Endothelial cell of umbilical vein (primary cell): ENCODE results near the gene GPR157. TPM values are rescaled to one million over a fixed set of nuclear protein-coding genes. Genes with fewer than 3 reads are reported as not detected.

ENCODE experiments used
- BruUV-seq: library from RNA; stranded (reverse); fragments of 400-500 nt; replicated peaks from 2 replicates; lab custom pipeline; 2021; lab: Mats Ljungman, UMichigan
- CTCF ChIA-PET: fragments of 300-600, 350-600 bp; sonication (Branson Sonifier 250); formaldehyde crosslinking; loops from one replicate; lab custom pipeline; 2021; ENCODE audit warnings: antibody characterized with exemption, inconsistent platforms; lab: Charles Lee
- POLR2A ChIA-PET: fragments of 300-600, 350-600 bp; sonication (Branson Sonifier 250); formaldehyde crosslinking; loops from one replicate; lab custom pipeline; 2021; ENCODE audit warnings: antibody characterized with exemption, inconsistent platforms; lab: Charles Lee
- DNase-seq: peaks from one replicate; pipeline ENCODE4 v3.0.0-alpha.2; 2011; ENCODE audit warnings: low read depth, low spot score
- FAIRE-seq: peaks from 2 replicates; lab custom pipeline; 2011; peaks lifted over from hg19 to GRCh38; lab: Jason Lieb, UNC
- H2AFZ ChIP-seq: 2 replicates; pipeline ENCODE4 v1.6.0; 2012; ENCODE audit warnings: low read depth, low read length, control low read depth, inconsistent platforms
- H3K27ac ChIP-seq: 2 replicates; pipeline ENCODE4 v1.5.1; 2011; ENCODE audit warnings: low read depth, mild to moderate bottlenecking, control low read depth, low read length, moderate library complexity; ENCODE audit not compliant: insufficient read depth
- H3K27me3 ChIP-seq, 2 experiments: 2 replicates each; pipeline versions ENCODE4 v1.6.0 to v1.6.1; 2011; ENCODE audit warnings: low read length in 2 of 2, mixed read lengths in 1 of 2; ENCODE audit not compliant: control insufficient read depth in 2 of 2, insufficient read depth in 2 of 2
- H3K36me3 ChIP-seq, 2 experiments: 2 replicates in 1 of 2; 3 replicates in 1 of 2; pipeline ENCODE4 v1.5.1; 2011; ENCODE audit warnings: low read length in 2 of 2, mild to moderate bottlenecking in 1 of 2, moderate library complexity in 1 of 2; ENCODE audit not compliant: control insufficient read depth in 2 of 2, insufficient read depth in 2 of 2; ENCODE audit errors: extremely low read depth in 1 of 2
- H3K4me1 ChIP-seq: 3 replicates; pipeline ENCODE4 v1.5.1; 2011; ENCODE audit warnings: mild to moderate bottlenecking, low read length; ENCODE audit not compliant: control insufficient read depth, insufficient read depth; ENCODE audit errors: extremely low read depth
- H3K4me2 ChIP-seq: 2 replicates; pipeline ENCODE4 v1.6.1; 2011; ENCODE audit warnings: low read length, control low read depth, mixed read lengths; ENCODE audit not compliant: insufficient read depth
- H3K4me3 ChIP-seq, 3 experiments: fragments of 200-600 bp in 1 of 3; sonication (generic), shearing (Covaris generic) in 1 of 3; replicated peaks in 1 of 3; 2 replicates each; pipeline ENCODE4 v1.5.1; 2011 to 2016; ENCODE audit warnings: control low read depth in 3 of 3, low read length in 3 of 3, mild to moderate bottlenecking in 2 of 3, inconsistent platforms in 1 of 3, low read depth in 1 of 3, moderate library complexity in 1 of 3; ENCODE audit not compliant: insufficient read depth in 1 of 3
- H3K79me2 ChIP-seq: 2 replicates; pipeline ENCODE4 v1.6.0; 2012; ENCODE audit warnings: low read length, inconsistent platforms; ENCODE audit not compliant: control insufficient read depth, insufficient read depth
- H3K9ac ChIP-seq: replicated peaks from 2 replicates; pipeline ENCODE3; 2011; ENCODE audit warnings: low read length, control low read depth; ENCODE audit not compliant: insufficient read depth; ENCODE audit errors: extremely low read depth
- H3K9me1 ChIP-seq: replicated peaks from 3 replicates; pipeline ENCODE4 v1.6.0; 2011; ENCODE audit warnings: mild to moderate bottlenecking, low read length; ENCODE audit not compliant: control insufficient read depth, insufficient read depth; ENCODE audit errors: extremely low read depth
- H3K9me3 ChIP-seq: replicated peaks from 2 replicates; pipeline ENCODE4 v1.5.1; 2012; ENCODE audit warnings: low read length, inconsistent platforms; ENCODE audit not compliant: control insufficient read depth, insufficient read depth
- H4K20me1 ChIP-seq: replicated peaks from 2 replicates; pipeline ENCODE3; 2011; ENCODE audit warnings: mild to moderate bottlenecking, low read length; ENCODE audit not compliant: control insufficient read depth, insufficient read depth; ENCODE audit errors: extremely low read depth
- EZH2 ChIP-seq: IDR thresholded peaks from 2 replicates; pipeline ENCODE4 v1.6.1; 2012; ENCODE audit warnings: borderline replicate concordance, low read depth, mild to moderate bottlenecking, moderate library complexity, low read length, inconsistent platforms; ENCODE audit not compliant: severe bottlenecking
- FOS ChIP-seq: IDR thresholded peaks from 2 replicates; pipeline ENCODE4 v1.6.1; 2011; ENCODE audit warnings: mild to moderate bottlenecking, low read length, moderate library complexity, borderline replicate concordance; ENCODE audit not compliant: insufficient read depth
- GATA2 ChIP-seq: IDR thresholded peaks from 2 replicates; pipeline ENCODE4 v1.7.0; 2011; ENCODE audit warnings: low read depth, mild to moderate bottlenecking, moderate library complexity, mixed read lengths, low read length; ENCODE audit not compliant: insufficient read length, insufficient read depth
- dilution Hi-C: fragments of 300-500 bp; cut with MboI; formaldehyde crosslinking; loops from one replicate; pipeline ENCODE4 v1.15.0; 2019; ENCODE audit warnings: low sequenced_read_pairs; ENCODE audit not compliant: extremely low pct_ligation_motif_present
- intact Hi-C: fragments of 100-400 bp; cut with micrococcal nuclease; formaldehyde crosslinking; loops from one replicate; pipeline ENCODE4 v1.10.0; 2022
- polyA plus RNA-seq, 4 experiments: library from polyadenylated mRNA; depleted of rRNA in 3 of 4; stranded (reverse) in 3 of 4; unstranded in 1 of 4; fragments of >200 nt; gene quantifications; 2 replicates each; pipeline versions ENCODE4 v1.2.1 to v1.2.3, GENCODE V29; 2011 to 2012; ENCODE audit warnings: missing spikeins in 1 of 4
- total RNA-seq: library from RNA; stranded (reverse); gene quantifications from 2 replicates; pipeline ENCODE4 v1.2.3, GENCODE V29; 2021

The GPR157 gene
- total and polyA plus RNA-seq, 2 donors (not counting 3 experiments of a cell fraction or from before 2014, with no cell fraction given): 1.0 to 6.5 TPM

DNA sequence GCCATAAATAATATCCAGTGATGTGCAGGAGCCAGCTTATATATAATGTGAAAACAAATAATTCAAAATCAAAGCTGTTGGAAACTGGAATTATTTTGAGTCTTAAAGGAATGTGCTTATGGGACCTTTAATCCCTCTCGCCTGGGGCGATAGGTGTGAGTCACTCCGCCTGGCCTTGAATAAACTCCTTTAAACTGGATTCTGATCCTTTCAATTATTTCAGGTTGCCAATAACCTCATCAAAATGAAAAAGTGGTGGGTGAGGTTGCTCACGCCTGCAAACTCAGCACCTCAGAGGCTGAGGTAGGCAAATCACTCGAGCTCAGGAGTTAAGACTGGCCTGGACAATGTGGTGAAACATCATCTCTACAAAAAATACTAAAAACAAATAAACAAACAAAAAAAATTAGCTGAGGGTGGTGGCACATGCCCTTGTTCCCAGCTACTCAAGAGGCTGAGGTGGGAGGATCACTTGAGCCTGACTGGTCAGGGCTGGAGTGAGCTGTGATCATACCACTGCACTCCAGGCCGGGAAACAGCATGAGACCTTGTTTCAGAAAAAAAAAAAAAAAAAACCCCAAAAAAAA lies 48.1 kb downstream of the GPR157 start:
- BruUV-seq: no TSS peak
- Histone ChIP-seq H2AFZ (no peak overlapping the region), H3K9ac (no peak overlapping the region), H3K9me3 (no peaks in the 10 kb centered on the region), H3K4me3 (no peak overlapping the region), H3K79me2 (no peaks in the 10 kb centered on the region), H3K27ac (no peak overlapping the region), H3K27me3 (no peaks in the 10 kb centered on the region), H3K9me1 (no peaks in the 10 kb centered on the region), H4K20me1 (no peaks in the 10 kb centered on the region), H3K36me3 (no peaks in the 10 kb centered on the region), H3K4me1 (no peaks in the 10 kb centered on the region), H3K4me2 (no peak overlapping the region)
- TF ChIP-seq GATA2 (no peak), FOS (no peak), EZH2 (no peak)
- ChIA-PET CTCF (interaction anchor here (0.7 to 2.1 kb wide), 6 partner anchors 11 to 76 kb away, joined by 3 to 8 read pairs (median 3); no protein-coding TSS in a partner anchor), POLR2A (interaction anchor here (0.7 kb wide), 1 partner anchor 22 kb away, joined by 6 read pairs; no protein-coding TSS in a partner anchor)
- intact Hi-C loops: no loop called here
- no peak for FAIRE-seq
- dilution Hi-C loops: no loop called here
- DNase-seq: no peak

DNA sequence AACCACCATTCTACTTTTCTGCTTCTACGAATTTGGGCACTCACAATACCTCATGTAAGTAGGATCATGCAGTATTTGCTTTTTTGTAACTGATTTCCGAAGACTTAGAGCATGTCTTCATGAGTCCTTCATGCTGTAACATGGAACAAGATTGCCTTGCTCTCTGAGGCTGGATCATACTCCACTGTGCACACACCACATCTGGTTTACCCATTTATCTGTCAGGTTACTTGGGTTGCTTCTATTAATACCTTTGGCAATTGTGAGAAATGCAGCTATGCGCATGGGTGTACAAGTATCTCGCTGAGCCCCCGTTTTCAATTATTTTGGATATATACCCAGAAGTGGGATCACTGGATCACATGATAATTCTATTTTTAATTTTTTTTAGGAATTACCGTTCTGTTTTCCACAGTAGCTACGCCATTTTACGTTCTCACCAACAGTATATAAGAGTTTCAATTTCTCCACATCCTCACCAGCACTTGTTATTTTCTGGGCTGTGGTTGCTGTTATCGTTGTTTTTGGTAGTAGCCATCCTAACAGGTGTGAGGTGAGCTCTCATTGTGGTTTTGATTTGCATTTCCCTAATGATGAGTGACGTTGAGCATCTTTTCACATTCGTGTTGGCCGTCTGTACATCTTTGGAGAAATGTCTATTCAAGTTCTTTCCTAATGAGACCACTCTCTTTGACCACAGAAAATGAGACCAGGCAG lies 48.8 kb downstream of the GPR157 start:
- no peaks in the 10 kb centered on the region for H3K36me3 ChIP-seq
- H3K27ac ChIP-seq: no peak overlapping the region
- no peaks in the 10 kb centered on the region for H3K9me1 ChIP-seq
- FAIRE-seq (no peak), DNase-seq (no peak)
- H3K79me2 ChIP-seq: no peaks in the 10 kb centered on the region
- no peak overlapping the region for H3K4me2 ChIP-seq
- dilution Hi-C loops (no loop called here), intact Hi-C loops (no loop called here)
- no peaks in the 10 kb centered on the region for H4K20me1 ChIP-seq
- no peaks in the 10 kb centered on the region for H3K4me1 ChIP-seq
- POLR2A ChIA-PET: no interaction called here
- no peak overlapping the region for H3K9ac ChIP-seq
- BruUV-seq: no TSS peak
- TF ChIP-seq GATA2 (no peak), FOS (no peak)
- peaks cover 0 to under 1% of the 10 kb centered on the region in 2 experiments for H3K27me3 ChIP-seq
- no peak overlapping the region for H2AFZ ChIP-seq
- H3K9me3 ChIP-seq: no peaks in the 10 kb centered on the region
- CTCF ChIA-PET: interaction anchor here (1.1 to 2.1 kb wide), 4 partner anchors 10 to 75 kb away, joined by 3 to 8 read pairs (median 4); no protein-coding TSS in a partner anchor
- no peak overlapping the region for H3K4me3 ChIP-seq
